Renal cortex interstitium (tissue), 11 donors: Measurements from ENCODE around the gene NRDE2. TPM values are rescaled to one million over a fixed set of nuclear protein-coding genes. Genes with fewer than 3 reads are reported as not detected.
"Not testable (repeated sequence)": the region's sequence is repeated elsewhere in the genome, so short reads cannot be mapped to it uniquely, and the experiment has no call there.

ENCODE experiments used
- DNase-seq, 11 donors: peaks; one replicate each; pipeline ENCODE4 v3.0.0-alpha.2; 2013; ENCODE audit warnings: low read depth in 9 of 11, low spot score in 4 of 11; ENCODE audit errors: extremely low read depth in 1 of 11
- polyA plus RNA-seq, 3 donors: library from polyadenylated mRNA; unstranded; fragments of 120-200 nt; gene quantifications; one replicate each; pipeline ENCODE4 v1.2.1, GENCODE V29; 2013; ENCODE audit not compliant: insufficient read length in 3 of 3

The NRDE2 gene
- polyA plus RNA-seq, 3 donors, result 19.4 to 24.4 (median 19.5) TPM

DNA sequence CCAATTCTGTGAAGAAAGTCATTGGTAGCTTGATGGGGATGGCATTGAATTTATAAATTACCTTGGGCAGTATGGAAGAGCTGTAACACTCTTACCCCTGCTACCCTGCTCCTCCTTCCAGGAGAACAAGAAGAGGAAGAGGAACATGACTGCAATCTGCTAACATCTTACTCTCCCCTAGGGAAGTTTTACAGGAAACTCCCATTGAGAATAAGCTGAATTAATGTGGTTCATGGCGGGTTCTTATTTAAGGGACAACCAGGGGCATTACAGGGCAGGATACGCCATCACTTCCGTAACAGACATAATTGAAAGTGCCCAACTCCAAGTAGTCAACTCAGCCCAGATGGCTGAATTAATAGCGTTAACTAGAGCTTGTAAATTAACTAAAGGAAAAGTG, 84.8 kb downstream of the NRDE2 start:
- DNase-seq, result no peak

DNA sequence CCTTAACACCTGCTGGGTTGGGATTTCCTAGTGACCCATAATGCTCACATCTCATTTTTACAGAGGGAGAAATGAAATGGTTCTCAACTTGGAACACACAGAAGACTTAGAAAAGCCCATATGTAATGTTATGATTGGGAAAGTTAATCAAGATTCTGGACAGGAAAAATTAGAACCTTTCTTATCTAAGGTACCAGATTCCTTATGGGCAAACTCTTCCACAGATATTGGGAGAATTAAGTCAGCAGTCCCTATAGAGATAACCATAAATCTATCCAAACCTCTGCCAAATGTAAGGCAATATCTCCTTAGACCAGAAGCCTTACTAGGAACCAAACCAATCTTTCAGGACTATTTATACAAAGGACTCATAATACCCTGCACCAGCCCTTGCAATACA, 89.3 kb downstream of the NRDE2 start:
- no peak for DNase-seq

- no peak for DNase-seq
These were observed 92.6 kb downstream of the NRDE2 start for GRCh38 chr14:90239139-90239538.

- peak in 8 of 11 donors; percentile 13 to 42 (median 29) for DNase-seq
These were observed 96.4 kb downstream of the NRDE2 start for GRCh38 chr14:90235179-90235976.

DNA sequence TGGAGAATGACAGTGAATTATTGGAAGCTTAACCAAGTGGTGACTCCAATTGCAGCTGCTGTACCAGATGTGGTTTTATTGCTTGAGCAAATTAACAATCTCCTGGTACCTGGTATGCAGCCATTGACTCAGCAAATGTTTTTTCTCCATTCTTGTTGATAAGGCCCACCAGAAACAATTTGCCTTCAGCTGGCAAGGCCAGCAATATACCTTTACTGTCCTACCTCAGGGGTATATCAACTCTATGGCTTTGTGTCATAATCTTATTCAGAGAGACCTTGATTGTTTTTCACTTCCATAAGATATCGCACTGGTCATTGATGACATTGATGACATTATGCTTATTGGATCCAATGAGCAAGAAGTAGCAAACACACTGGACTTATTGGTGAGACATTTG, 101.8 kb downstream of the NRDE2 start:
- DNase-seq, result not testable (repeated sequence)

- DNase-seq, result no peak
These were observed 103.3 kb downstream of the NRDE2 start for GRCh38 chr14:90228478-90228877.

Other genes starting within 250 kb of the NRDE2 start
- 100 to 1,000 TPM; 110 to 148 (median 136) TPM for gene PSMC1, start 75.4 kb downstream of the NRDE2 start, polyA plus RNA-seq
- 100 to 1,000 TPM; 325 to 393 (median 356) TPM for gene CALM1, start 65.1 kb upstream of the NRDE2 start, polyA plus RNA-seq